A549 (cell line): ENCODE measurements around the gene KIF26A. TPM values are rescaled to one million over a fixed set of nuclear protein-coding genes. Genes with fewer than 3 reads are reported as not detected.
A peak's percentile ranks its signal among the peaks of the same experiment; 100 is the strongest.

Experiments used
- ATAC-seq, 2 experiments: fragments of 200-7000 bp in 1 of 2; fragments of >200 bp in 1 of 2; cut with Nextera tagmentation in 1 of 2; cut with Tn5 transposase in 1 of 2; 3 replicates each; pipeline versions ENCODE4 v1.8.0 to v1.9.1; 2018 to 2020; ENCODE audit warnings: mild to moderate bottlenecking in 1 of 2, moderate library complexity in 1 of 2
- CTCF ChIA-PET: fragments of 300-600 bp; sonication (Branson Sonifier 250); formaldehyde crosslinking; extraction: SDS; loops from one replicate; lab custom pipeline; 2021; ENCODE audit warnings: antibody characterized with exemption, inconsistent platforms; lab: Yijun Ruan, JAX
- POLR2A ChIA-PET: fragments of 350-600 bp; formaldehyde crosslinking; extraction: SDS; loops from one replicate; lab custom pipeline; 2021; ENCODE audit warnings: antibody characterized with exemption, inconsistent platforms; lab: Yijun Ruan, JAX
- DNase-seq, 2 experiments: peaks; one replicate each; pipeline versions ENCODE4 v3.0.0 to v3.0.0-alpha.2; 2011 to 2016; ENCODE audit warnings: low read depth in 1 of 2, low spot score in 1 of 2
- FAIRE-seq: peaks from 2 replicates; lab custom pipeline; 2011; peaks lifted over from hg19 to GRCh38; lab: Jason Lieb, UNC
- H3K27ac ChIP-seq, 2 experiments: fragments of >200 bp; sonication (Bioruptor Twin); formaldehyde crosslinking; 3 replicates each; pipeline ENCODE4 v1.5.1; 2016 to 2017
- H3K4me1 ChIP-seq: fragments of >200 bp; sonication (Bioruptor Twin); formaldehyde crosslinking; 3 replicates; pipeline ENCODE4 v1.6.1; 2016
- H3K4me2 ChIP-seq: fragments of >200 bp; sonication (Bioruptor Twin); formaldehyde crosslinking; 3 replicates; pipeline ENCODE4 v1.6.1; 2016
- H3K4me3 ChIP-seq: fragments of >200 bp; sonication (Bioruptor Twin); formaldehyde crosslinking; 3 replicates; pipeline ENCODE4 v1.5.1; 2016
- H3K9me3 ChIP-seq: fragments of >200 bp; sonication (Bioruptor Twin); formaldehyde crosslinking; 3 replicates; pipeline ENCODE4 v1.6.1; 2016
- ATOH8 ChIP-seq: fragments of 250-450 bp; sonication (Bioruptor Pico); IDR thresholded peaks from 2 replicates; pipeline ENCODE4 v1.5.0; 2020; ENCODE audit warnings: low read depth, mild to moderate bottlenecking, moderate library complexity
- BCL3 ChIP-seq: fragments of >200 bp; sonication (Bioruptor Twin); formaldehyde crosslinking; IDR thresholded peaks from 3 replicates; pipeline ENCODE4 v1.6.1; 2016
- CHD4 ChIP-seq: fragments of 200-600 bp; sonication (generic); IDR thresholded peaks from 2 replicates; pipeline ENCODE4 v1.6.1; 2016; ENCODE audit warnings: antibody characterized with exemption, mild to moderate bottlenecking, borderline replicate concordance
- EHF ChIP-seq: fragments of 250-450 bp; sonication (Bioruptor Pico); IDR thresholded peaks from 2 replicates; pipeline ENCODE4 v1.5.0; 2020; ENCODE audit warnings: mild to moderate bottlenecking
- ELK1 ChIP-seq: fragments of 150-350 bp; IDR thresholded peaks from 2 replicates; pipeline ENCODE4 v1.6.1; 2014; ENCODE audit warnings: low read depth, mild to moderate bottlenecking, low read length
- ESRRA ChIP-seq: fragments of 150-350 bp; IDR thresholded peaks from 2 replicates; pipeline ENCODE4 v1.6.1; 2014; ENCODE audit warnings: mild to moderate bottlenecking, low read length, borderline replicate concordance
- FOSL2 ChIP-seq, 2 experiments: fragments of 450-650 bp in 1 of 2; fragments of >200 bp in 1 of 2; sonication (Bioruptor Twin) in 1 of 2; formaldehyde crosslinking; IDR thresholded peaks; 2 replicates each; pipeline versions ENCODE4 v1.5.0 to v1.6.1; 2016 to 2020; ENCODE audit warnings: mild to moderate bottlenecking in 1 of 2, moderate library complexity in 1 of 2
- FOXS1 ChIP-seq: fragments of 250-450 bp; sonication (Bioruptor Pico); IDR thresholded peaks from 2 replicates; pipeline ENCODE4 v1.5.0; 2020; ENCODE audit warnings: mild to moderate bottlenecking, moderate library complexity
- HDAC2 ChIP-seq: fragments of 200-600 bp; sonication (generic); IDR thresholded peaks from 2 replicates; pipeline ENCODE4 v1.6.1; 2016
- HOXB13 ChIP-seq: fragments of 250-450 bp; sonication (Bioruptor Pico); IDR thresholded peaks from 2 replicates; pipeline ENCODE4 v1.5.0; 2020; ENCODE audit warnings: low read depth, mild to moderate bottlenecking, moderate library complexity
- JUNB ChIP-seq: fragments of >200 bp; sonication (Bioruptor Twin); formaldehyde crosslinking; IDR thresholded peaks from 2 replicates; pipeline ENCODE4 v1.6.1; 2016
- KDM5A ChIP-seq: fragments of 200-600 bp; sonication (generic); IDR thresholded peaks from 2 replicates; pipeline ENCODE4 v1.6.1; 2016; ENCODE audit warnings: antibody characterized with exemption, mild to moderate bottlenecking
- NPAS2 ChIP-seq: fragments of 250-450 bp; sonication (Bioruptor Pico); IDR thresholded peaks from 2 replicates; pipeline ENCODE4 v1.8.0; 2022; ENCODE audit warnings: mild to moderate bottlenecking, moderate library complexity, borderline replicate concordance
- NR3C1 ChIP-seq: fragments of >200 bp; sonication (Bioruptor Twin); formaldehyde crosslinking; IDR thresholded peaks from 3 replicates; pipeline ENCODE4 v1.6.1; 2017
- PBX3 ChIP-seq: IDR thresholded peaks from 2 replicates; pipeline ENCODE4 v1.6.1; 2012
- POLR2A ChIP-seq: IDR thresholded peaks from 2 replicates; pipeline ENCODE4 v1.6.1; 2012; ENCODE audit warnings: mild to moderate bottlenecking, low read length
- POLR2AphosphoS2 ChIP-seq: conservative IDR thresholded peaks from 2 replicates; pipeline ENCODE4 v1.6.1; 2012; ENCODE audit warnings: low read length, improper control_type of control experiment, inconsistent platforms
- RARB ChIP-seq: fragments of 250-450 bp; sonication (Bioruptor Pico); IDR thresholded peaks from 2 replicates; pipeline ENCODE4 v1.8.0; 2021; ENCODE audit warnings: mild to moderate bottlenecking, moderate library complexity
- USF2 ChIP-seq: fragments of 450-650 bp; IDR thresholded peaks from 2 replicates; pipeline ENCODE4 v1.6.1; 2014; ENCODE audit warnings: antibody characterized with exemption
- ZC3H11A ChIP-seq: fragments of 450-650 bp; IDR thresholded peaks from 2 replicates; pipeline ENCODE4 v1.6.1; 2014; ENCODE audit warnings: antibody characterized with exemption, mild to moderate bottlenecking
- ZNF302 ChIP-seq: fragments of 250-450 bp; sonication (Bioruptor Pico); IDR thresholded peaks from 2 replicates; pipeline ENCODE4 v1.9.0; 2021; ENCODE audit warnings: inconsistent platforms, mild to moderate bottlenecking, moderate library complexity
- WGBS: methylation state at CpG from one replicate; pipeline ENCODE4 v1.1.6; 2017; ENCODE audit errors: missing lambda C conversion rate; 5-methylcytosine and 5-hydroxymethylcytosine counted together
- polyA plus RNA-seq, 4 experiments: library from polyadenylated mRNA; depleted of rRNA in 3 of 4; stranded (reverse); fragments of >200 nt; fragmentation: RNase III in 1 of 4; extraction: RNeasy Plus Mini Kit Qiagen cat#74134 plus additional on column Dnase treatment in 1 of 4; gene quantifications; 2 replicates in 3 of 4; 3 replicates in 1 of 4; pipeline ENCODE4 v1.2.3, GENCODE V29; 2011 to 2017

The KIF26A gene
- polyA plus RNA-seq, 2 of the 4 experiments (the other 2 are of a cell fraction), result 0.28 to 2.3 TPM

GRCh38 chr14:104214431-104215218, 76.2 kb downstream of the KIF26A start:
- ChIA-PET POLR2A (no interaction called here), CTCF (interaction anchor here (0.6 to 1.2 kb wide), 2 partner anchors 10 to 62 kb away, joined by 3 to 4 read pairs; no protein-coding TSS in a partner anchor)
- 20% methylated on average over 7 of the region's 7 CpGs for WGBS
- ATAC-seq, result no peak
- Histone ChIP-seq H3K27ac (no peak overlapping the region), H3K4me2 (no peak overlapping the region), H3K4me1 (no peaks in the 10 kb centered on the region), H3K4me3 (no peak overlapping the region), H3K9me3 (no peaks in the 10 kb centered on the region)
- DNase-seq, result no peak
- no peak for FAIRE-seq
- no peak for TF ChIP-seq ELK1
- no peak for TF ChIP-seq EHF
- no peak for TF ChIP-seq ATOH8 (CRISPR knock-in tag)
- TF ChIP-seq USF2, result no peak
- no peak for TF ChIP-seq NPAS2
- TF ChIP-seq POLR2AphosphoS2, result no peak
- no peak for TF ChIP-seq FOXS1 (CRISPR knock-in tag)
- TF ChIP-seq HOXB13 (CRISPR knock-in tag), result no peak
- TF ChIP-seq BCL3, result no peak
- no peak for TF ChIP-seq ZNF302 (CRISPR knock-in tag)
- TF ChIP-seq FOSL2 (IDR thresholded peaks at IDR 0.05), result no peak
- TF ChIP-seq FOSL2 (CRISPR knock-in tag; IDR thresholded peaks at IDR 0.05), result no peak
- TF ChIP-seq JUNB, result no peak
- TF ChIP-seq, all 56 proteins: peak for 0

GRCh38 chr14:104215706-104216334, 77.4 kb downstream of the KIF26A start:
- 52% methylated on average over 14 of the region's 21 CpGs for WGBS
- CTCF ChIA-PET, result no interaction called here
- no peaks in the 10 kb centered on the region for H3K4me1 ChIP-seq
- H3K27ac ChIP-seq, result no peak overlapping the region
- DNase-seq, result no peak
- H3K4me3 ChIP-seq, result no peak overlapping the region
- no peaks in the 10 kb centered on the region for H3K9me3 ChIP-seq
- POLR2A ChIA-PET, result no interaction called here
- peak in 1 of 2 experiments; percentile 36; a peak in 3 of 6 replicates for ATAC-seq
- TF ChIP-seq PBX3 (no peak), HDAC2 (no peak), HOXB13 (CRISPR knock-in tag) (no peak), KDM5A (no peak), POLR2A (no peak), POLR2AphosphoS2 (no peak), ZC3H11A (no peak), ESRRA (no peak), NR3C1 (no peak), RARB (CRISPR knock-in tag) (no peak), CHD4 (no peak)
- TF ChIP-seq, all 56 proteins: peak for 0
- no peak for FAIRE-seq
- no peak overlapping the region for H3K4me2 ChIP-seq
